Spleen (tissue), 11 donors: ENCODE measurements around the gene XDH. TPM values are rescaled to one million over a fixed set of nuclear protein-coding genes. Genes with fewer than 3 reads are reported as not detected.

Experiments
- DNase-seq: peaks from one replicate; pipeline ENCODE4 v3.0.0-alpha.2; 2020
- H3K27ac ChIP-seq, 8 donors: fragments of 200-600 bp; sonication (generic) in 7 of 8; 1 replicate in 4 of 8; 2 replicates in 4 of 8; pipeline versions ENCODE4 v1.5.0 to v1.8.0; 2016 to 2021; ENCODE audit warnings: inconsistent platforms in 4 of 8, mild to moderate bottlenecking in 4 of 8, moderate library complexity in 1 of 8
- H3K27me3 ChIP-seq, 7 donors: fragments of 200-600 bp; sonication (generic) in 6 of 7; replicated peaks in 1 of 7; 1 replicate in 4 of 7; 2 replicates in 3 of 7; pipeline versions ENCODE4 v1.5.0 to v1.8.0; 2016 to 2021; ENCODE audit warnings: inconsistent platforms in 3 of 7, mild to moderate bottlenecking in 1 of 7
- H3K36me3 ChIP-seq, 6 donors: fragments of 200-600 bp; sonication (generic) in 5 of 6; 1 replicate in 4 of 6; 2 replicates in 2 of 6; pipeline versions ENCODE4 v1.5.0 to v1.8.0; 2016 to 2021; ENCODE audit warnings: inconsistent platforms in 2 of 6
- H3K4me1 ChIP-seq, 6 donors: fragments of 200-600 bp; sonication (generic) in 5 of 6; 1 replicate in 3 of 6; 2 replicates in 3 of 6; pipeline versions ENCODE4 v1.5.0 to v1.8.0; 2016 to 2021; ENCODE audit warnings: inconsistent platforms in 3 of 6
- H3K4me3 ChIP-seq, 8 donors: fragments of 200-600 bp; sonication (generic) in 7 of 8; 1 replicate in 4 of 8; 2 replicates in 4 of 8; pipeline versions ENCODE4 v1.5.0 to v1.8.0; 2016 to 2021; ENCODE audit warnings: inconsistent platforms in 4 of 8, mild to moderate bottlenecking in 4 of 8, moderate library complexity in 2 of 8
- H3K9me3 ChIP-seq, 8 donors: fragments of 200-600 bp; sonication (generic) in 7 of 8; 1 replicate in 4 of 8; 2 replicates in 4 of 8; pipeline versions ENCODE4 v1.5.0 to v1.8.0; 2016 to 2021; ENCODE audit warnings: inconsistent platforms in 4 of 8
- POLR2A ChIP-seq, 3 donors: fragments of 450-650 bp; IDR thresholded peaks; one replicate each; pipeline ENCODE4 v1.5.1; 2017; ENCODE audit warnings: antibody characterized with exemption in 3 of 3, mild to moderate bottlenecking in 1 of 3
- POLR2AphosphoS5 ChIP-seq, 3 donors: sonication (generic); formaldehyde crosslinking; IDR thresholded peaks; one replicate each; pipeline ENCODE4 v1.5.1; 2017; ENCODE audit warnings: antibody characterized with exemption in 3 of 3
- WGBS, 5 donors: extraction: QIAGEN DNeasy Blood & Tissue Kit in 3 of 5; methylation state at CpG; one replicate each; pipeline versions ENCODE4 v1.1.5 to v1.1.7; 2013 to 2018; 5-methylcytosine and 5-hydroxymethylcytosine counted together
- intact Hi-C: fragments of 100-400 bp; cut with DNase I; formaldehyde crosslinking; loops from one replicate; pipeline ENCODE4 v1.15.0; 2023; ENCODE audit warnings: low total_unique reads
- polyA plus RNA-seq, 3 donors: library from polyadenylated mRNA; stranded (reverse); fragments of 200-250 nt; gene quantifications; one replicate each; pipeline ENCODE4 v1.2.1, GENCODE V29; 2013
- total RNA-seq, 7 donors: library from RNA; depleted of rRNA in 3 of 7; stranded (reverse); fragments of >200 nt in 3 of 7; fragmentation: NEBNext Ultra II Directional in 4 of 7; extraction: Animal tissue kit (Norgen Biotek cat#: 25700) in 4 of 7; gene quantifications; one replicate each; pipeline versions ENCODE4 v1.1.0 to v1.2.1, GENCODE V29; 2016 to 2021
- TF ChIP-seq, protein P1 (sequence below), 11 experiments: fragments of 200-600 bp in 7 of 11; fragments of 450-650 bp in 4 of 11; sonication (generic) in 4 of 11; IDR thresholded peaks in 8 of 11; conservative IDR thresholded peaks in 3 of 11; 1 replicate in 7 of 11; 2 replicates in 4 of 11; pipeline versions ENCODE4 v1.4.0 to v1.8.0; 2016 to 2021; ENCODE audit warnings: antibody characterized with exemption in 11 of 11, inconsistent platforms in 4 of 11, mild to moderate bottlenecking in 1 of 11
- donor health status: healthy with polysubstance abuse.
- donor health status: DM: no; HTN: no; CAD: no; lungs with moderate emphysema.
- donor health status: DM: no; HTN: no; CAD: no.
- donor health status: Bipolar disorder and iron deficiency.
- donor health status: healthy.
- donor health status: DM: no; HTN: no; CAD: no.
- donor health status: DM: yes; HTN: yes; CAD: no.

XDH gene
- total and polyA plus RNA-seq, 10 donors, result 0.02 TPM; not detected in 9

DNA sequence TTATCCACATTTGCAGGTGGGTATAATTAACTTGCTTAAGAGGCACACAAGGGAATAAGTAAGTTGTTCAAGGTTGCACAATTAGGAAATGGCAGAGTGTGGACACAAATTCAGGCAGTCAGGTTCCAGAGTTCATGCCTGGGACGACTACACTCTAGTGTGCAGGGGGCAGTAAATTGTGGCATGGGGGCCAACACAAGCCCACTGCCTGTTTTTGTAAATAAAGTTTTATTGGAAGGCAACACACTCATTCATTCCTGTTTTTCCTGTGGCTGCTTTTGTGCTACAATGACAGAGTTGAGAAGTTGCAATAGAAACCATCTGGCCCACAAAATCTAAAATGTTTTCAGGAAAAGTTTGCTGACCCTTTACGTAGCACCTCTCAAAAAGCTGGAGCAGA lies 41.4 kb downstream of the XDH start:
- no peak for DNase-seq
- no peaks in the 10 kb centered on the region for H3K4me1 ChIP-seq
- H3K27me3 ChIP-seq, result no peaks in the 10 kb centered on the region
- 63 to 82% (median 74%) methylated on average over 2 of the region's 2 CpGs for WGBS, 5 donors
- TF ChIP-seq POLR2A (IDR thresholded peaks at IDR 0.05) (no peak), POLR2AphosphoS5 (IDR thresholded peaks at IDR 0.05) (no peak)
- TF ChIP-seq, protein P1, sequence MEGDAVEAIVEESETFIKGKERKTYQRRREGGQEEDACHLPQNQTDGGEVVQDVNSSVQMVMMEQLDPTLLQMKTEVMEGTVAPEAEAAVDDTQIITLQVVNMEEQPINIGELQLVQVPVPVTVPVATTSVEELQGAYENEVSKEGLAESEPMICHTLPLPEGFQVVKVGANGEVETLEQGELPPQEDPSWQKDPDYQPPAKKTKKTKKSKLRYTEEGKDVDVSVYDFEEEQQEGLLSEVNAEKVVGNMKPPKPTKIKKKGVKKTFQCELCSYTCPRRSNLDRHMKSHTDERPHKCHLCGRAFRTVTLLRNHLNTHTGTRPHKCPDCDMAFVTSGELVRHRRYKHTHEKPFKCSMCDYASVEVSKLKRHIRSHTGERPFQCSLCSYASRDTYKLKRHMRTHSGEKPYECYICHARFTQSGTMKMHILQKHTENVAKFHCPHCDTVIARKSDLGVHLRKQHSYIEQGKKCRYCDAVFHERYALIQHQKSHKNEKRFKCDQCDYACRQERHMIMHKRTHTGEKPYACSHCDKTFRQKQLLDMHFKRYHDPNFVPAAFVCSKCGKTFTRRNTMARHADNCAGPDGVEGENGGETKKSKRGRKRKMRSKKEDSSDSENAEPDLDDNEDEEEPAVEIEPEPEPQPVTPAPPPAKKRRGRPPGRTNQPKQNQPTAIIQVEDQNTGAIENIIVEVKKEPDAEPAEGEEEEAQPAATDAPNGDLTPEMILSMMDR (IDR thresholded peaks at IDR 0.05 in 8 of 11, conservative IDR thresholded peaks at IDR 0.05 in 3 of 11), result no peak
- intact Hi-C loops, result no loop called here
- no peaks in the 10 kb centered on the region for H3K9me3 ChIP-seq
- no peak overlapping the region for H3K4me3 ChIP-seq
- H3K36me3 ChIP-seq, result no peaks in the 10 kb centered on the region
- no peak overlapping the region for H3K27ac ChIP-seq

DNA sequence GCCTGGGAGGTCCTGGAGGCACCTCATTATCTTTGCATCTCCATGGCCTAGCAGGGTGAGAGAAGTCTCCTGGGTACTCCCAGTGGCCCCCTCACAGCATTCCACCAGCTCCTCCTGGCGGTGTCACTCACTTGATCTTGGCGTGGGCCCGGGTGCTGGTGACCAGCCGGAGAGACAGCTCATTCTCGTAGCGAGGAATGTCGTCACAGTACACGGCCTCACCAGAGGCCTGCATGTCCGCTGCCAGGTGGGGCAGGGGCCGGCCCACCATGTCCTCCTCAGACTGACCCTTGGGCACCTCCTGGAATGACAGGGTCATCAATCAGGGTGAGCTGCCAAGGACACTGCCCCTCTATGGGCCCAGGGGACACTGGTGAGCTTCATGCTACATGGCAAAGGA lies 42.4 kb downstream of the XDH start:
- Histone ChIP-seq H3K27me3 (no peaks in the 10 kb centered on the region), H3K4me3 (no peak overlapping the region), H3K27ac (no peak overlapping the region), H3K36me3 (no peaks in the 10 kb centered on the region), H3K4me1 (no peaks in the 10 kb centered on the region), H3K9me3 (no peaks in the 10 kb centered on the region)
- WGBS, 5 donors, result 82 to 96% (median 95%) methylated on average over 2 to 10 of the region's 10 CpGs
- intact Hi-C loops, result no loop called here
- TF ChIP-seq POLR2AphosphoS5 (IDR thresholded peaks at IDR 0.05), result no peak
- no peak for TF ChIP-seq POLR2A (IDR thresholded peaks at IDR 0.05)
- TF ChIP-seq, protein P1 (IDR thresholded peaks at IDR 0.05 in 8 of 11, conservative IDR thresholded peaks at IDR 0.05 in 3 of 11), result no peak
- DNase-seq, result no peak

DNA sequence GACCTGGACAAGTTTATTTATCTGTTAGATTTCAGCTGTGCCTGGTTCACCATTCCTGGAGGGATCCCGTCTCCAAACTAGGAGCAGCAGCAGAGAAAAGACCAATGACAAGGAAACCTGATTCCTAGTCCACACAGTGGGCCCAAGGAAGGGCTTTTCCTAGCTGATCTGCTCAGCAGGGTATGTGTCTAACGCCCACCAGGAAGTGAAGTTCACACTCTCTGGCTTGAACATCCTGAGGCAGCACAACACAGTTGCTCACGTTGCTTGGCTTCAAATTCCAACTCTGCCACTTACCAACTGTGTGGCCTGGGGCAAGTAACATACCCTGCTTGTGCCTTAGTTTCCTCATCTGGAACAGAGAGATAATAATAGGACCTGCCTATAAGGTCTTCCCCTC lies 42.9 kb downstream of the XDH start:
- no peaks in the 10 kb centered on the region for H3K9me3 ChIP-seq
- no peaks in the 10 kb centered on the region for H3K4me1 ChIP-seq
- intact Hi-C loops, result no loop called here
- H3K36me3 ChIP-seq, result no peaks in the 10 kb centered on the region
- no peak for DNase-seq
- WGBS, 5 donors, result 57 to 71% (median 67%) methylated on average over 3 of the region's 3 CpGs
- H3K27ac ChIP-seq, result no peak overlapping the region
- H3K27me3 ChIP-seq, result no peaks in the 10 kb centered on the region
- TF ChIP-seq POLR2A (IDR thresholded peaks at IDR 0.05), result no peak
- TF ChIP-seq, protein P1 (IDR thresholded peaks at IDR 0.05 in 8 of 11, conservative IDR thresholded peaks at IDR 0.05 in 3 of 11), result no peak
- TF ChIP-seq POLR2AphosphoS5 (IDR thresholded peaks at IDR 0.05), result no peak
- H3K4me3 ChIP-seq, result no peak overlapping the region

DNA sequence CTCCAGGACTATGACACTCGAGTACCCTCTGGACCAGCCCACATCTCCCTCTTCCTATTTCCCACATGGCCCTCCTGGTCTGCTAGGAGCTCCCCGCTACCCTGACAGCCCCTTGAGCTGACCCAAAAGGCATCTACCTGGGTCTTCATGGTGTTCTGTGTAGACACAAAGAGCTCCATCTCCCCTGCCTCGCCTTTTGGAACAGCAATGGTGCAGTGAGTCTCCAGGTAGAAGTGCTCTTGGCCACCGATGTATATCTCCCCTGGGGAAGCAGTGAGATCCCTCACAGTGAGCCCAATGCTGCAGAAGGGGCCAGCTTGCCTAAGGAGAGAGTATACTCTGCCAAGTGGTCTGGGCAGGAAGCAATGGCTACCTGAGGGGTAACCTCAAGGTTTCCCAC lies 47.8 kb downstream of the XDH start:
- Histone ChIP-seq H3K4me3 (no peak overlapping the region), H3K27ac (no peak overlapping the region), H3K4me1 (no peaks in the 10 kb centered on the region), H3K36me3 (no peaks in the 10 kb centered on the region), H3K27me3 (no peaks in the 10 kb centered on the region), H3K9me3 (no peaks in the 10 kb centered on the region)
- WGBS, 5 donors, result 74 to 93% (median 82%) methylated on average over 3 to 4 of the region's 4 CpGs
- intact Hi-C loops, result no loop called here
- TF ChIP-seq POLR2AphosphoS5 (IDR thresholded peaks at IDR 0.05) (no peak), POLR2A (IDR thresholded peaks at IDR 0.05) (no peak)
- TF ChIP-seq, protein P1 (IDR thresholded peaks at IDR 0.05 in 8 of 11, conservative IDR thresholded peaks at IDR 0.05 in 3 of 11), result no peak
- DNase-seq, result no peak
